GM12891 (cell line): ENCODE data around the gene TADA1.

Source experiments
- POLR2A ChIP-seq: IDR thresholded peaks from 2 replicates; pipeline ENCODE4 v1.6.1; 2011; ENCODE audit warnings: low read depth, low read length, control low read depth
- POLR2AphosphoS5 ChIP-seq: IDR thresholded peaks from 2 replicates; pipeline ENCODE4 v1.6.1; 2011; ENCODE audit warnings: low read depth, low read length, control low read depth
- POU2F2 ChIP-seq: IDR thresholded peaks from 2 replicates; pipeline ENCODE4 v1.6.1; 2011; ENCODE audit warnings: low read depth, mild to moderate bottlenecking, control low read depth, low read length, moderate library complexity
- TAF1 ChIP-seq: IDR thresholded peaks from 2 replicates; pipeline ENCODE4 v1.6.1; 2011; ENCODE audit warnings: low read depth, low read length, control low read depth

DNA sequence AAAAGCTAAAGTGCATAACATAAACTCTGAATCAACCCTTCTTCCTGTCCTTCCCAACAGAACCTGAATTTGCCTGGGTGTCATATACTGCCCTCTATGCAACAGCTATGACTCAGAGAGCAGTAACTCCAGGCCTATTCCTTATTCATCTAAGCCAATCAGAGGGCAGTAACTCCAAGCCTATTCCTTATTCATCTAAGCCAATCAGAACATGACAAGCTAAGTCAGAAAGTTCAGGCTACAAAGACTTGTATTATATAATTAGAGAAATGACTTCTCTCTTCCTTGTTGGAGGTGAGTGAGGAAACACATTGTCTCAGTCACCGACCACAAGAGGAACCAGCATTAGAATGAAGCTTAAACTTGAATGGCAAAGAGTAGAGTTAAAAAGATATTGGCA lies 26.2 kb upstream of the TADA1 start:
- TF ChIP-seq POLR2A (no peak), POLR2AphosphoS5 (no peak), TAF1 (no peak), POU2F2 (no peak)
